Tongue (tissue), 2 donors: ENCODE measurements around the gene PET100. TPM values are rescaled to one million over a fixed set of nuclear protein-coding genes. Genes with fewer than 3 reads are reported as not detected.
A peak's percentile ranks its signal among the peaks of the same experiment; 100 is the strongest.

Source experiments
- DNase-seq: peaks from one replicate; pipeline ENCODE4 v3.0.0-alpha.2; 2015
- total RNA-seq: library from RNA; depleted of rRNA; stranded (reverse); fragments of >200 nt; gene quantifications from one replicate; pipeline ENCODE4 v1.2.3, GENCODE V29; 2014

PET100 gene
- total RNA-seq, 1 donor from 2014 or later: 20.4 TPM

- DNase-seq: no peak
These were observed 20.6 kb downstream of the PET100 start for GRCh38 chr19:7650148-7650547.

- DNase-seq: peak; percentile 91
These were observed 22.6 kb downstream of the PET100 start for GRCh38 chr19:7652061-7652641.

GRCh38 chr19:7654401-7654800, 24.8 kb downstream of the PET100 start:
- DNase-seq: no peak

DNA sequence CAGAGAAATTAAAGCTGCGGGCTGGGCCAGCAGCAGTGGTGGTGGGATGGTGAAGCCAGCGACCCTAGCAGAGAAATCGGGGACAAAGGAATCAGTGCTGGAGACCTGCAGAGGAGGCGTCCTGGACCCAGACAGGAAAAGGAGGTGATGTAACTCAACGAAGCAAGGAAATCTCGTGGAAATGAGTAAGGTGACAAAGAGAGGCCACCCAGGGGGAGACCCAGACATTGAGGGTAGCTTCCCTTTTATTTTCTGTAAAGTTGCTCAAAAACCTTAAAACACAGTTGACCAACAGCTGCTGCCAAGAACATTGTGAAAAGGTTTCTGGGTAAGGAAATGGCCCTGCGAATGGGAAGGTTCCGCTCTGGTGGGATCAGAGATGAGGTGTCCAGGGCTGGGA, 26.0 kb downstream of the PET100 start:
- DNase-seq: no peak

GRCh38 chr19:7657131-7657751, 27.6 kb downstream of the PET100 start:
- no peak for DNase-seq

DNA sequence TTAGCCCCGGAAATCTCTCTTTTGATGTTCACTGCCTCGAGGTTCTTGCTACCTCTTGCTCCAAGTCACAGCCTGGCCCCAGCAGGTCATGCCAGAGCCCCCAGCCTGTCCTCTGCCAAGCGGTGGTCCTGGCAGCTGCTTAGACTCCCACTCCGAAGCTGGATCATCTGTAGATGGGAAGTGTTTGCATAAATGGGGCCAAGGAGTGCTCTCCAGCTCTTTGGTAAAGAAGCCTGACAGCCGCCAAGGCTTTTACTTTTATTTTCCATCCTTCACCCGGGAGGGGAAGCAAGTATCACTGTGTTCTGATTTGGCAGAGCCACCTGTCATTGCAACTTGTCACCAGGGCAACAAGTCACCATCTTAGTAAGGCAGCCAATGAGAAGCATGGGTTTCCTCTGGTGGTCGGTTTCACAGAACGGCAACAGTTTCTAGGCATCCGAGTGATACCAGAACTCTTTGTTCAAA, 28.7 kb downstream of the PET100 start:
- DNase-seq: peak; percentile 85

DNA sequence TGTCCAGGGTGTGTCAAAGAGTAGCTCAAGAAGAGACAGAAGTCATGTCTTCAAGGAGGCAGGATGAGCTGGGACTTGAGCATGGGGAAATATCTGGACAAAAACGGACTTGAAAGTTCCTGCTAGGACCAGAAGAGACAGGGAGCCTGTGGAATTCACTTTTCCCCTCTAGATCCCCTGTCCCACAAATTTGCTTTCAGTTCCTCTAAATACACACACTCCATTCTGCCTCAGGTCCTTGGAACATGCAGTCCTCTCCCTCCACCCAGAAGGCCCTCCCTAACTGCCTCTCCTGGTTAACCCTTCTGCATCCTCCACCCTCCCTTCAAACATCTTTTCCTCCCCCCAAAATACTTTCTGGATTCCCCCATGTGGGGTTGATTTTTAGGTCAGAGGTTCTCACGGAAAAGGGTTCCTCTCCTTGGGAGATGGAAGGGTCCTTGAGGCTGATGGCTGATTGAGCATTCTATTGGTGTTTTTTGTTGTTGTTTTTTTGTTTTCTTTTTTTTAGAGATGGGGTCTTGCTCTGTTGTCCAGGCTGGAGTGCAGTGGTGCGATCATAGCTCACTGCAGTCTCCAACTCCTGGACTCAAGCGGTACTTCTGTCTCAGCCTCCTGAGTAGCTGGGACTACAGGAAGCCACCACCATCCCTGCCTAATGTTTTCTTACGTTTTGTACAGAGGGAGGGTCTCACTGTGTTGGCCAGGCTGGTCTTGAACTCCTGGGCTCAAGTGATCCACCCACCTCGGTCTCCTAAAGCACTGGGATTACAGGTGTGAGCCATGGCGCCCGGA, 32.3 kb downstream of the PET100 start:
- no peak for DNase-seq

DNA sequence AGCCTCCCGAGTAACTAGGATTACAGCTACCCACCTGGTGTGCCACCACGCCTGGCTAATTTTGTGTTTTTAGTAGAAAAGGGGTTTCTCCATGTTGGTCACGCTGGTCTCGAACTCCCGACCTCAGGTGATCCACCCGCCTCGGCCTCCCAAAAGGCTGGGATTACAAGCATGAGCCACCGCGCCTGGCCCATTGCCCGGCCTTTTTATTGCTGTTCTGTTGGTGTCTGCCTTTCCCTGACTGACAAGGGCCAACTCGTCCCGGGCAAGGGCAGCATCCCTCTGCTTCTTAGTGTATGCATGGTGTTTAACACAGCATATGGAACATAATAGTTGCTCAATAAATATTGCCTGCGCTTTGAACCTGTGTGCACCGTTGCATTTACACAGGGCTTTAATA, 33.1 kb downstream of the PET100 start:
- DNase-seq: no peak

- DNase-seq: peak; percentile 83
These were observed 34.1 kb downstream of the PET100 start for GRCh38 chr19:7663706-7664105.

DNA sequence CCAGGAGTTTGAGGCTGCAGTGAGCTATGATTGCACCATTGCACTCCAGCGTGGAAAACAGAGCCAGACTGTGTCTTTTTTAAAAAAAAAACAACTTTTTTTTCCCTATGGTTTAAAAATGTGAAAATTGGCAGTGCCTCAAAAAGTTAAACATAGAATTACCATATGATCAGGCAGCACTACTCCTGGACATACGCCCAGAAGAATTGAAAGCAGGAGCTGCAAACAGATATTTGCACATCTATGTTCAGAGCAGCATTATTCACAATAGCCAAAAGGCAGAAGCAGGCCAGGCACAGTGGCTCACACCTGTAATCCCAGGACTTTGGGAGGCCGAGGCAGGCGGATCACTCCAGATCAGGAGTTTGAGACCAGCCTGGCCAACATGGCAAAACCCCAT, 35.5 kb downstream of the PET100 start:
- DNase-seq: peak; percentile 92

DNA sequence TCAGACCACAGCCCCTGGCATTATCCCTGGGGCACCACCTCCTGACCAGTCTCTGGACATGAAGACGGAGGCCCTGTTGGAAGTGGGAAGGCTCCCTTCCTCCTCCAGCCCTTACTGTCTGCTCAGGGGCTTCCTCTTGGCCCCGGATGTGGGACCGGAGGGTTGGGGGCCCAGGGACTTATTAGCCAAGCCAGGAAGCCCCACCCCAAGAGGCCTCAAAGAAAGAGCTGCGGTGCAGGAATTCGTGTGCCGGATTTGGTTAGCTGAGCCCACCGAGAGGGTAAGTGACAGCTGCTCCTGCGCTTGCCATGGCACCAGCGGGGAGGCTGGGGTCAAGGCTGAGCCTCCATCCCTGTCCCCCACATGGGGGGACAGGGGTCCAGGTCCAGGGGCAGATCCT, 39.2 kb downstream of the PET100 start, which contains the start of gene RETN:
RETN (plus strand) TSS at position 208 of the 400 bp plus-strand sequence. CDS start 278 bp downstream, outside the sequence.
- DNase-seq: no peak

GRCh38 chr19:7669641-7670040, 40.0 kb downstream of the PET100 start:
- no peak for DNase-seq

- DNase-seq: peak; percentile 56
These were observed 40.7 kb downstream of the PET100 start for GRCh38 chr19:7670150-7670783.

DNA sequence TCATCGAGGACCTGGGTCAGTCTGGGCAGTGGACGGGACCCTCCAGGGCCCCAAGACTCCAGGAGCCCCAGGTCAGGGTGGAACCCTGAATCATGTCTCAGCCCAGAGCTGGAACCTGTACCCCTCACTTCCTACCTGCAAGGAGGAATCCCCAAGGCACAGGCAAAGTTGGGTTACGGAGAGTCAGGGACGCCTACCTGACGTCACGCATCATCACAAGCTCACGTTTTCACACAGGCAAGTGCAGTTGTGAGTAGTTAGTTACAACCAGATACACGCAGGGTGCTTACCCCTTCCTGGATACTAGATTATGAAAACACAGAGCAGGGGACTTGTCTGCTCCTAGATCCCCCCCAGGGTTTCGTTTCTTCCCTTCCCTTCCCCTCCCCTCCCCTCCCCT, 41.2 kb downstream of the PET100 start:
- no peak for DNase-seq

GRCh38 chr19:7672522-7672921, 42.9 kb downstream of the PET100 start:
- DNase-seq: no peak

GRCh38 chr19:7674010-7675005, 44.7 kb downstream of the PET100 start:
- peak; percentile 85 for DNase-seq

DNA sequence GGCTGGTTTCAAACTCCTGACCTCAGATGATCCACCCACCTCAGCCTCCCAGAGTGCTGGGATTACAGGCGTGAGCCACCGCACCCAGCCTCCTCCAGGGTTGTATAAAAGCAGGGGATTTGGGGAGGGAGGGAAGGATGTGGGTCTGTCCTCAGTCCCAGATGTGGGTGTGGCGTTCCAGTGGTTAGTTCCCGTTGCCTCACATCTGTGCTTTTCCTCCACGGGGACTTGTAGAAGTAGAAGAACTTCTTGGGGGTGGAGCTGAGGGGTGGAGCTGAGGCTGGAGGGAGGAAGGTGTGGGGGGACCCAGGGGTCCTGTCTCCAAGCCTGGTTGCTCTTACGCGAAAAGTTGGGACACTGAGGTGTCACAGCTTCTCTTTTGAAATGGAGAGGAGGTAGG, 46.8 kb downstream of the PET100 start:
- no peak for DNase-seq

GRCh38 chr19:7676854-7677253, 47.3 kb downstream of the PET100 start, which contains the start of gene MCEMP1:
Gene MCEMP1, plus strand, starts transcription at chr19:7677090. Its CDS starts 31 bp downstream, at chr19:7677121.
- DNase-seq: no peak

DNA sequence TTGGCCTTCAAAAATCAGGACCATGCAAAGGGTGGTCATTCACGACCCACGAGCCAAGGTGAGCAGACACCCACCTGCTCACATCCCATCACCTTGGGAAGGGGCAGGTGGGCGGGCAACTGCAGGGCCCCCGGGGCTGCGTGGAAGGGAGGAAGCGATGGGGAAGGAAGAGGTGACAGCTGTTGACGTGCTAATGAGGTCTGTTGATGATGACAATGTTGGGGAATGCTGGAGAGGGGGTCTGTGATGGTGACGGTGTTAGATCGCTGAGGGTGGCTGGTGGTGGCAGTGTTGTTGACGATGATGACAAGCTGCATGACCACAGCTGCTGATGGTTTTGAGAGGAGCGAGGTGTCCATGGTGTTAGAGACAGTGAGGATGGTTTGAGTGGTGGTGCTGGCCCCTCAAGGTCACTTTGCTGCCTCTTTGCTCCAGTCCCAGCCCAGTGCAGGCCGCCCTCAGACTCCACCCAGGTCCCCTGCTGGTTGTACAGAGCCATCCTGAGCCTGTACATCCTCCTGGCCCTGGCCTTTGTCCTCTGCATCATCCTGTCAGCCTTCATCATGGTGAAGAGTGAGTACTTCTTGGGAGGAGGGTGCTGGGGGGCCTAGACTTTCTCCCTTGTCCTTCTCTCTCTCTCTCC, 48.2 kb downstream of the PET100 start:
- no peak for DNase-seq

- peak; percentile 34 for DNase-seq
These were observed 49.6 kb downstream of the PET100 start for GRCh38 chr19:7678971-7679751.
